ENCODE results near the gene PLG. TPM values are rescaled to one million over a fixed set of nuclear protein-coding genes. Genes with fewer than 3 reads are reported as not detected.
"Not testable (repeated sequence)": the region's sequence is repeated elsewhere in the genome, so short reads cannot be mapped to it uniquely, and the experiment has no call there.

Gene PLG
- 0.14 TPM for total RNA-seq
- polyA plus RNA-seq = 0.07 TPM
- long read RNA-seq, donor 1 = 0 reads
- long read RNA-seq, donor 2 = 0 reads
- long read RNA-seq, donor 3 = 0 reads
- long read RNA-seq, donor 4 = 0 reads
- long read RNA-seq, donor 5 = 0 reads
- long read RNA-seq, donor 6 = 0 reads
- long read RNA-seq, donor 7 = 0 reads
- long read RNA-seq, donor 8 = 0 reads
- long read RNA-seq, donor 9 = 0 reads
- long read RNA-seq, donor 10 = 0 reads

GRCh38 chr6:160701918-160702680, at the start of gene PLG:
Gene PLG, plus strand, starts transcription at chr6:160702244. Its CDS starts 61 bp downstream, at chr6:160702305.
- DNase-seq (ENCODE audit: low read depth in 6 of 9, low spot score in 9 of 9); H3K9me3 ChIP-seq (ENCODE audit: control insufficient read depth in 2 of 2, insufficient read depth in 1 of 2, low read length in 1 of 2); H3K4me3 ChIP-seq (ENCODE audit: low read length in 2 of 2); H3K27ac ChIP-seq (ENCODE audit: low read depth in 1 of 2, low read length in 1 of 2); H3K27me3 ChIP-seq (ENCODE audit: control insufficient read depth in 2 of 2, insufficient read depth in 1 of 2, low read length in 1 of 2); H3K4me1 ChIP-seq (ENCODE audit: control insufficient read depth in 2 of 2, insufficient read depth in 2 of 2, low read length in 2 of 2); H3K36me3 ChIP-seq (ENCODE audit: control insufficient read depth in 2 of 2, insufficient read depth in 2 of 2, low read length in 1 of 2): not testable (repeated sequence)
- 96% methylated on average over 6 of the region's 6 CpGs for WGBS

- H3K4me1 ChIP-seq (ENCODE audit: control insufficient read depth in 2 of 2, insufficient read depth in 2 of 2, low read length in 2 of 2) = no peaks in the 10 kb centered on the region
- no peak overlapping the region for H3K4me3 ChIP-seq (ENCODE audit: low read length in 2 of 2)
- no peaks in the 10 kb centered on the region for H3K27me3 ChIP-seq (ENCODE audit: control insufficient read depth in 2 of 2, insufficient read depth in 1 of 2, low read length in 1 of 2)
- peaks cover 0 to 7% of the 10 kb centered on the region in 2 donors for H3K9me3 ChIP-seq (ENCODE audit: control insufficient read depth in 2 of 2, insufficient read depth in 1 of 2, low read length in 1 of 2)
- no peaks in the 10 kb centered on the region for H3K36me3 ChIP-seq (ENCODE audit: control insufficient read depth in 2 of 2, insufficient read depth in 2 of 2, low read length in 1 of 2)
- DNase-seq (ENCODE audit: low read depth in 6 of 9, low spot score in 9 of 9) = no peak
- H3K27ac ChIP-seq (ENCODE audit: low read depth in 1 of 2, low read length in 1 of 2) = no peak overlapping the region
- WGBS = 95% methylated on average over 6 of the region's 6 CpGs
These were observed 42.5 kb upstream of the PLG start for GRCh38 chr6:160659562-160659961.

- H3K9me3 ChIP-seq (ENCODE audit: control insufficient read depth in 2 of 2, insufficient read depth in 1 of 2, low read length in 1 of 2) = peaks cover 0 to 7% of the 10 kb centered on the region in 2 donors
- no peaks in the 10 kb centered on the region for H3K4me1 ChIP-seq (ENCODE audit: control insufficient read depth in 2 of 2, insufficient read depth in 2 of 2, low read length in 2 of 2)
- WGBS = 84% methylated on average over 3 of the region's 3 CpGs
- no peak for DNase-seq (ENCODE audit: low read depth in 6 of 9, low spot score in 9 of 9)
- no peaks in the 10 kb centered on the region for H3K27me3 ChIP-seq (ENCODE audit: control insufficient read depth in 2 of 2, insufficient read depth in 1 of 2, low read length in 1 of 2)
- H3K27ac ChIP-seq (ENCODE audit: low read depth in 1 of 2, low read length in 1 of 2) = no peak overlapping the region
- no peak overlapping the region for H3K4me3 ChIP-seq (ENCODE audit: low read length in 2 of 2)
- H3K36me3 ChIP-seq (ENCODE audit: control insufficient read depth in 2 of 2, insufficient read depth in 2 of 2, low read length in 1 of 2) = no peaks in the 10 kb centered on the region
These were observed 40.8 kb upstream of the PLG start for GRCh38 chr6:160661216-160661615.

GRCh38 chr6:160662429-160662828, 39.6 kb upstream of the PLG start:
- 52% methylated on average over 3 of the region's 3 CpGs for WGBS
- H3K4me1 ChIP-seq (ENCODE audit: control insufficient read depth in 2 of 2, insufficient read depth in 2 of 2, low read length in 2 of 2) = no peaks in the 10 kb centered on the region
- H3K36me3 ChIP-seq (ENCODE audit: control insufficient read depth in 2 of 2, insufficient read depth in 2 of 2, low read length in 1 of 2) = no peaks in the 10 kb centered on the region
- no peak for DNase-seq (ENCODE audit: low read depth in 6 of 9, low spot score in 9 of 9)
- no peaks in the 10 kb centered on the region for H3K27me3 ChIP-seq (ENCODE audit: control insufficient read depth in 2 of 2, insufficient read depth in 1 of 2, low read length in 1 of 2)
- peaks cover 0 to 5% of the 10 kb centered on the region in 2 donors for H3K9me3 ChIP-seq (ENCODE audit: control insufficient read depth in 2 of 2, insufficient read depth in 1 of 2, low read length in 1 of 2)
- no peak overlapping the region for H3K27ac ChIP-seq (ENCODE audit: low read depth in 1 of 2, low read length in 1 of 2)
- H3K4me3 ChIP-seq (ENCODE audit: low read length in 2 of 2) = no peak overlapping the region

GRCh38 chr6:160662842-160663241, 39.2 kb upstream of the PLG start:
- no peak overlapping the region for H3K4me3 ChIP-seq (ENCODE audit: low read length in 2 of 2)
- WGBS = 82% methylated on average over 2 of the region's 2 CpGs
- no peaks in the 10 kb centered on the region for H3K27me3 ChIP-seq (ENCODE audit: control insufficient read depth in 2 of 2, insufficient read depth in 1 of 2, low read length in 1 of 2)
- H3K4me1 ChIP-seq (ENCODE audit: control insufficient read depth in 2 of 2, insufficient read depth in 2 of 2, low read length in 2 of 2) = no peaks in the 10 kb centered on the region
- no peak overlapping the region for H3K27ac ChIP-seq (ENCODE audit: low read depth in 1 of 2, low read length in 1 of 2)
- DNase-seq (ENCODE audit: low read depth in 6 of 9, low spot score in 9 of 9) = no peak
- peaks cover 0 to 3% of the 10 kb centered on the region in 2 donors for H3K9me3 ChIP-seq (ENCODE audit: control insufficient read depth in 2 of 2, insufficient read depth in 1 of 2, low read length in 1 of 2)
- no peaks in the 10 kb centered on the region for H3K36me3 ChIP-seq (ENCODE audit: control insufficient read depth in 2 of 2, insufficient read depth in 2 of 2, low read length in 1 of 2)

- not testable (repeated sequence) for H3K36me3 ChIP-seq (ENCODE audit: control insufficient read depth in 2 of 2, insufficient read depth in 2 of 2, low read length in 1 of 2); H3K4me3 ChIP-seq (ENCODE audit: low read length in 2 of 2); H3K27ac ChIP-seq (ENCODE audit: low read depth in 1 of 2, low read length in 1 of 2); H3K9me3 ChIP-seq (ENCODE audit: control insufficient read depth in 2 of 2, insufficient read depth in 1 of 2, low read length in 1 of 2); DNase-seq (ENCODE audit: low read depth in 6 of 9, low spot score in 9 of 9); H3K4me1 ChIP-seq (ENCODE audit: control insufficient read depth in 2 of 2, insufficient read depth in 2 of 2, low read length in 2 of 2); H3K27me3 ChIP-seq (ENCODE audit: control insufficient read depth in 2 of 2, insufficient read depth in 1 of 2, low read length in 1 of 2)
- WGBS = 100% methylated on average over 1 of the region's 1 CpG
These were observed 37.8 kb upstream of the PLG start, which contains the start of gene LPA for GRCh38 chr6:160664198-160664597. Gene LPA, minus strand, starts transcription at chr6:160664275. Its CDS starts 61 bp downstream, at chr6:160664214.

GRCh38 chr6:160667639-160668481, 34.2 kb upstream of the PLG start:
- DNase-seq (ENCODE audit: low read depth in 6 of 9, low spot score in 9 of 9) = peak in 2 of 9 donors; percentile 3 to 12
- Histone ChIP-seq H3K36me3 (ENCODE audit: control insufficient read depth in 2 of 2, insufficient read depth in 2 of 2, low read length in 1 of 2) (no peaks in the 10 kb centered on the region), H3K9me3 (ENCODE audit: control insufficient read depth in 2 of 2, insufficient read depth in 1 of 2, low read length in 1 of 2) (no peaks in the 10 kb centered on the region), H3K4me3 (ENCODE audit: low read length in 2 of 2) (no peak overlapping the region), H3K27ac (ENCODE audit: low read depth in 1 of 2, low read length in 1 of 2) (no peak overlapping the region), H3K4me1 (ENCODE audit: control insufficient read depth in 2 of 2, insufficient read depth in 2 of 2, low read length in 2 of 2) (no peaks in the 10 kb centered on the region), H3K27me3 (ENCODE audit: control insufficient read depth in 2 of 2, insufficient read depth in 1 of 2, low read length in 1 of 2) (no peaks in the 10 kb centered on the region)
- 31% methylated on average over 9 of the region's 9 CpGs for WGBS

- no peak for DNase-seq (ENCODE audit: low read depth in 6 of 9, low spot score in 9 of 9)
- H3K9me3 ChIP-seq (ENCODE audit: control insufficient read depth in 2 of 2, insufficient read depth in 1 of 2, low read length in 1 of 2) = no peaks in the 10 kb centered on the region
- 73% methylated on average over 2 of the region's 2 CpGs for WGBS
- no peak overlapping the region for H3K27ac ChIP-seq (ENCODE audit: low read depth in 1 of 2, low read length in 1 of 2)
- H3K36me3 ChIP-seq (ENCODE audit: control insufficient read depth in 2 of 2, insufficient read depth in 2 of 2, low read length in 1 of 2) = no peaks in the 10 kb centered on the region
- no peaks in the 10 kb centered on the region for H3K27me3 ChIP-seq (ENCODE audit: control insufficient read depth in 2 of 2, insufficient read depth in 1 of 2, low read length in 1 of 2)
- H3K4me1 ChIP-seq (ENCODE audit: control insufficient read depth in 2 of 2, insufficient read depth in 2 of 2, low read length in 2 of 2) = no peaks in the 10 kb centered on the region
- no peak overlapping the region for H3K4me3 ChIP-seq (ENCODE audit: low read length in 2 of 2)
These were observed 33.5 kb upstream of the PLG start for GRCh38 chr6:160668589-160668988.

GRCh38 chr6:160676418-160676817, 25.6 kb upstream of the PLG start:
- not testable (repeated sequence) for H3K9me3 ChIP-seq (ENCODE audit: control insufficient read depth in 2 of 2, insufficient read depth in 1 of 2, low read length in 1 of 2); H3K4me1 ChIP-seq (ENCODE audit: control insufficient read depth in 2 of 2, insufficient read depth in 2 of 2, low read length in 2 of 2); H3K36me3 ChIP-seq (ENCODE audit: control insufficient read depth in 2 of 2, insufficient read depth in 2 of 2, low read length in 1 of 2); DNase-seq (ENCODE audit: low read depth in 6 of 9, low spot score in 9 of 9); H3K27me3 ChIP-seq (ENCODE audit: control insufficient read depth in 2 of 2, insufficient read depth in 1 of 2, low read length in 1 of 2); H3K27ac ChIP-seq (ENCODE audit: low read depth in 1 of 2, low read length in 1 of 2); H3K4me3 ChIP-seq (ENCODE audit: low read length in 2 of 2)
- 96% methylated on average over 5 of the region's 5 CpGs for WGBS

Measured in thymus (tissue), 14 donors.